Loucy (cell line): ENCODE results near the gene DNAJC16.

Source experiments
- H2AFZ ChIP-seq: fragments of 200-600 bp; sonication (generic); 2 replicates; pipeline ENCODE4 v1.6.0; 2016; ENCODE audit warnings: antibody characterized with exemption, mild to moderate bottlenecking, low read length, moderate library complexity
- H3F3A ChIP-seq: fragments of 200-600 bp; 2 replicates; pipeline ENCODE4 v1.6.0; 2016; ENCODE audit warnings: antibody characterized with exemption, low read depth, mild to moderate bottlenecking
- H3K27me3 ChIP-seq: fragments of 200-600 bp; sonication (generic); 2 replicates; pipeline ENCODE4 v1.6.1; 2014; ENCODE audit warnings: low read length, mild to moderate bottlenecking; ENCODE audit not compliant: insufficient read depth, poor library complexity, severe bottlenecking
- H3K36me3 ChIP-seq: fragments of 200-600 bp; sonication (generic); 2 replicates; pipeline ENCODE4 v1.6.1; 2016; ENCODE audit warnings: low read length; ENCODE audit not compliant: insufficient read depth
- H3K4me1 ChIP-seq: fragments of 200-600 bp; sonication (generic); 2 replicates; pipeline ENCODE4 v1.5.1; 2014; ENCODE audit warnings: low read length, mild to moderate bottlenecking; ENCODE audit not compliant: insufficient read depth, poor library complexity, severe bottlenecking
- H3K4me2 ChIP-seq: fragments of 200-600 bp; sonication (generic); 2 replicates; pipeline ENCODE4 v1.6.0; 2014; ENCODE audit warnings: antibody characterized with exemption, low read length, low read depth, mild to moderate bottlenecking; ENCODE audit not compliant: poor library complexity, severe bottlenecking
- H3K4me3 ChIP-seq: fragments of 200-600 bp; sonication (generic); 2 replicates; pipeline ENCODE4 v1.5.1; 2014; ENCODE audit warnings: low read length, mild to moderate bottlenecking, mixed read lengths; ENCODE audit not compliant: poor library complexity, severe bottlenecking
- H3K79me2 ChIP-seq: fragments of 200-600 bp; sonication (generic); 2 replicates; pipeline ENCODE4 v1.6.1; 2014; ENCODE audit warnings: low read length; ENCODE audit not compliant: insufficient read depth
- H3K9ac ChIP-seq: fragments of 200-600 bp; sonication (generic); 2 replicates; pipeline ENCODE4 v1.6.0; 2014; ENCODE audit warnings: mild to moderate bottlenecking, low read depth, low read length, moderate library complexity; ENCODE audit not compliant: poor library complexity, severe bottlenecking
- H3K9me2 ChIP-seq: fragments of 200-600 bp; sonication (generic); replicated peaks from 2 replicates; pipeline ENCODE4 v1.6.1; 2016; ENCODE audit warnings: low read depth, low read length, mixed read lengths
- H3K9me3 ChIP-seq: fragments of 200-600 bp; sonication (generic); 2 replicates; pipeline ENCODE4 v1.6.1; 2014; ENCODE audit warnings: mild to moderate bottlenecking, antibody characterized with exemption, low read length, low read depth; ENCODE audit not compliant: insufficient read depth
- H4K20me1 ChIP-seq: fragments of 200-600 bp; sonication (generic); 2 replicates; pipeline ENCODE4 v1.6.0; 2014; ENCODE audit warnings: antibody characterized with exemption, low read length, mild to moderate bottlenecking; ENCODE audit not compliant: insufficient read depth, poor library complexity, severe bottlenecking
- EZH2phosphoT487 ChIP-seq: fragments of 200-600 bp; IDR thresholded peaks from 2 replicates; pipeline ENCODE4 v1.6.1; 2018; ENCODE audit warnings: antibody characterized with exemption, mild to moderate bottlenecking, moderate library complexity, borderline replicate concordance
- TF ChIP-seq, protein P1 (sequence below): fragments of 200-600 bp; sonication (generic); conservative IDR thresholded peaks from 2 replicates; pipeline ENCODE4 v1.5.1; 2014; ENCODE audit warnings: mild to moderate bottlenecking, antibody characterized with exemption, low read length

The DNAJC16 gene

DNA sequence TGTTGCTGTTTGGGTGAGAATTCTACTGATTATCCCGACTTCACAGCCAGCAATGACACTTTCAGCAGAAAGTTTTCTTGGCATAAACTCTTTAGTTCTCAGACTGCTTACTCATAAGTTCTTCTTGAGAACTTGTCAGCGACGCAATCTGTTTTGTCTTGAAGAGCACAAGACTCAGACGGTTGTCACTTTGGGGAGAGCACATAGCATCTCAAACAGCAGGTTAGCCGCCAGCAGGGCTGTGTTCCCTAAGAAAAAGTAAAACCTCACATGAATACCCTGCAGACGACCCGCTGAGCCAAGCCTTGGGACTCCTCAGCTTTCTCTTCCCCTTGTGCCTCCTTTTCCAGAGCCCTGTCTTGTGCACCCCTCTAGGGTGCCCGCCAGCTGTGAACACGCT is 46.8 kb downstream of the DNAJC16 start:
- Histone ChIP-seq H2AFZ (no peak overlapping the region), H3F3A (no peaks in the 10 kb centered on the region), H3K79me2 (no peaks in the 10 kb centered on the region), H3K36me3 (no peaks in the 10 kb centered on the region; the same call in 1 of the 2 replicates), H3K4me2 (no peak overlapping the region), H3K9me2 (no peaks in the 10 kb centered on the region), H3K4me1 (peaks cover 5% of the 10 kb centered on the region), H3K9ac (no peak overlapping the region), H3K4me3 (no peak overlapping the region), H4K20me1 (no peaks in the 10 kb centered on the region), H3K9me3 (no peaks in the 10 kb centered on the region), H3K27me3 (no peaks in the 10 kb centered on the region)
- no peak for TF ChIP-seq EZH2phosphoT487
- TF ChIP-seq, protein P1, sequence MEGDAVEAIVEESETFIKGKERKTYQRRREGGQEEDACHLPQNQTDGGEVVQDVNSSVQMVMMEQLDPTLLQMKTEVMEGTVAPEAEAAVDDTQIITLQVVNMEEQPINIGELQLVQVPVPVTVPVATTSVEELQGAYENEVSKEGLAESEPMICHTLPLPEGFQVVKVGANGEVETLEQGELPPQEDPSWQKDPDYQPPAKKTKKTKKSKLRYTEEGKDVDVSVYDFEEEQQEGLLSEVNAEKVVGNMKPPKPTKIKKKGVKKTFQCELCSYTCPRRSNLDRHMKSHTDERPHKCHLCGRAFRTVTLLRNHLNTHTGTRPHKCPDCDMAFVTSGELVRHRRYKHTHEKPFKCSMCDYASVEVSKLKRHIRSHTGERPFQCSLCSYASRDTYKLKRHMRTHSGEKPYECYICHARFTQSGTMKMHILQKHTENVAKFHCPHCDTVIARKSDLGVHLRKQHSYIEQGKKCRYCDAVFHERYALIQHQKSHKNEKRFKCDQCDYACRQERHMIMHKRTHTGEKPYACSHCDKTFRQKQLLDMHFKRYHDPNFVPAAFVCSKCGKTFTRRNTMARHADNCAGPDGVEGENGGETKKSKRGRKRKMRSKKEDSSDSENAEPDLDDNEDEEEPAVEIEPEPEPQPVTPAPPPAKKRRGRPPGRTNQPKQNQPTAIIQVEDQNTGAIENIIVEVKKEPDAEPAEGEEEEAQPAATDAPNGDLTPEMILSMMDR: no peak

DNA sequence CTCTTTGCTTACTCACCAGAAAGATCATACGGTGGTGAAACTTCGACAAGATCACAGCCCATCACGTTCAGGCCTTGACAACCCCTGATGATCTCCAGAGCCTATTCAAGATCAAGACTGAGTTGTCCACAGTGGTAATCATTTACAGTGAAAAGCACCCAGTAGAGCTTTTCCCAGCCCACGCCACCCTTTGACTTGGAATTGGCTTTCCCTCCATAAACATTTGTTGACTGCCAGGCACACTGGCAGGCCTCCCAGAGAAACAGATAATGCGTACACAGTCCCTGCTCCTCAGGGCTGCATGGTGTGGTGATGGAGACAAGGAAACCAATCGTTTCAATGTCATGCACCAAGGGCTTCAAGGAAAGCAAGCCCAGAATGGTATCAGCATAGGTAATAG is 48.1 kb downstream of the DNAJC16 start:
- H3K9me2 ChIP-seq: no peaks in the 10 kb centered on the region
- H3K4me1 ChIP-seq: peaks cover 18% of the 10 kb centered on the region
- TF ChIP-seq, protein P1: no peak
- no peak for TF ChIP-seq EZH2phosphoT487

DNA sequence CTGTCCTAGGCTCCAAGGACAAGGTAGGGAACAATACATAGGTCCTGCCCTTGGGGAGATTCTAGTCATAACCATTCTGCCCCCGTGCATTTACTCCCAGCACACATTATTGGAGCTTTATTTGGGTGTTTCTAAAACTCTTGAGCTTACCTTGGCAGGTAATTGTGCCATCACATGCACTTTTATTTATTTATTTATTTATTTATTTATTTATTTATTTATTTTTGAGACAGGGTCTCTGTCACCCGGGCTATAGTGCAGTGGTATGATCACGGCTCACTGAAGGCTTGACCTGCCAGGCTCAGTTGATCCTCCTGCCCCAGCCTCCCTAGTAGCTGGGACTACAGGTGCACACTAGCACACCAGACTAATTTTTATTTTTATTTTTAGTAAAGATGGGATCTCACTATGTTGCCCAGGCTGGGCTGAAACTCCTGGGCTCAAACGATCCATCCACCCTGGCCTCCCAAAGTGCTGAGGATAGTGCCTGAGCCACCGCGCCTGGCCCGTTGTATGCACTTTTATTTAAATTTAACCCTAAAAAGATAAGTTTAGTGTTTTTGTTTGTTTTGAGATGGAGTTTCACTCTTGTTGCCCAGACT is 49.0 kb downstream of the DNAJC16 start:
- no peak for TF ChIP-seq EZH2phosphoT487
- TF ChIP-seq, protein P1: no peak
- no peak overlapping the region for H2AFZ ChIP-seq
- no peaks in the 10 kb centered on the region for H3K36me3 ChIP-seq
- peaks cover 18% of the 10 kb centered on the region for H3K4me1 ChIP-seq
- H3K9me3 ChIP-seq: no peaks in the 10 kb centered on the region
- H4K20me1 ChIP-seq: no peaks in the 10 kb centered on the region
- H3K4me2 ChIP-seq: no peak overlapping the region
- H3F3A ChIP-seq: no peaks in the 10 kb centered on the region
- H3K4me3 ChIP-seq: no peak overlapping the region
- no peak overlapping the region for H3K9ac ChIP-seq
- H3K79me2 ChIP-seq: no peaks in the 10 kb centered on the region
- H3K27me3 ChIP-seq: no peaks in the 10 kb centered on the region
- H3K9me2 ChIP-seq: no peaks in the 10 kb centered on the region

More for the DNA sequence above, 48.1 kb downstream of the DNAJC16 start:
- Histone ChIP-seq H2AFZ (no peak overlapping the region), H3F3A (no peaks in the 10 kb centered on the region), H3K9ac (no peak overlapping the region), H4K20me1 (no peaks in the 10 kb centered on the region), H3K27me3 (no peaks in the 10 kb centered on the region), H3K4me3 (no peak overlapping the region), H3K36me3 (no peaks in the 10 kb centered on the region), H3K9me3 (no peaks in the 10 kb centered on the region), H3K4me2 (no peak overlapping the region), H3K79me2 (no peaks in the 10 kb centered on the region)
